Mesenchymal stem cell (in vitro differentiated cells and primary cell): ENCODE measurements around the gene TMCO4.
A peak's percentile ranks its signal among the peaks of the same experiment; 100 is the strongest.

Experiments
- DNase-seq: peaks from one replicate; pipeline ENCODE4 v3.0.0-alpha.2; 2013
- H2AFZ ChIP-seq: one replicate; pipeline ENCODE4 v1.6.1; 2013; ENCODE audit warnings: low read depth, mild to moderate bottlenecking, control low read depth, inconsistent platforms, low read length, moderate library complexity
- H2AK5ac ChIP-seq: 2 replicates; pipeline ENCODE4 v1.6.1; 2013; ENCODE audit warnings: low read length, moderate library complexity, mild to moderate bottlenecking, inconsistent platforms; ENCODE audit not compliant: severe bottlenecking
- H2BK120ac ChIP-seq: one replicate; pipeline ENCODE4 v1.6.1; 2013; ENCODE audit warnings: low read depth, mild to moderate bottlenecking, inconsistent platforms, low read length, moderate library complexity
- H2BK12ac ChIP-seq, 2 experiments: one replicate each; pipeline ENCODE4 v1.6.1; 2013; ENCODE audit warnings: inconsistent platforms in 2 of 2, low read length in 2 of 2, mild to moderate bottlenecking in 2 of 2, moderate library complexity in 2 of 2, control low read depth in 1 of 2
- H2BK15ac ChIP-seq: one replicate; pipeline ENCODE4 v1.6.1; 2013; ENCODE audit warnings: mild to moderate bottlenecking, low read depth, inconsistent platforms; ENCODE audit not compliant: poor library complexity, severe bottlenecking
- H2BK5ac ChIP-seq: 2 replicates; pipeline ENCODE4 v1.6.1; 2013; ENCODE audit warnings: low read depth, mild to moderate bottlenecking, low read length, control low read depth, inconsistent platforms; ENCODE audit not compliant: poor library complexity, severe bottlenecking
- H3K14ac ChIP-seq, 2 experiments: one replicate each; pipeline ENCODE4 v1.6.1; 2013; ENCODE audit warnings: inconsistent platforms in 2 of 2, low read length in 2 of 2, control low read depth in 1 of 2, mild to moderate bottlenecking in 1 of 2, moderate library complexity in 1 of 2
- H3K18ac ChIP-seq, 2 experiments: one replicate each; pipeline ENCODE4 v1.6.1; 2013; ENCODE audit warnings: inconsistent platforms in 2 of 2, low read length in 2 of 2, control low read depth in 1 of 2, low read depth in 1 of 2, mild to moderate bottlenecking in 1 of 2
- H3K23ac ChIP-seq, 2 experiments: one replicate each; pipeline ENCODE4 v1.6.1; 2013; ENCODE audit warnings: inconsistent platforms in 2 of 2, low read length in 2 of 2, mild to moderate bottlenecking in 2 of 2, moderate library complexity in 2 of 2, control low read depth in 1 of 2
- H3K27ac ChIP-seq: 2 replicates; pipeline ENCODE4 v1.5.1; 2013; ENCODE audit warnings: mild to moderate bottlenecking, moderate library complexity, low read length, control low read depth, inconsistent platforms; ENCODE audit not compliant: poor library complexity, severe bottlenecking
- H3K27me3 ChIP-seq, 2 experiments: 2 replicates each; pipeline versions ENCODE4 v1.6.1 to v1.7.0; 2013; ENCODE audit warnings: low read length in 2 of 2, mild to moderate bottlenecking in 2 of 2, moderate library complexity in 2 of 2, control low read depth in 1 of 2, inconsistent platforms in 1 of 2; ENCODE audit not compliant: control insufficient read depth in 1 of 2, insufficient read depth in 1 of 2
- H3K36me3 ChIP-seq, 2 experiments: 2 replicates each; pipeline versions ENCODE4 v1.6.1 to v1.7.0; 2013; ENCODE audit warnings: low read length in 2 of 2, control low read depth in 1 of 2, inconsistent platforms in 1 of 2, low read depth in 1 of 2, mild to moderate bottlenecking in 1 of 2; ENCODE audit not compliant: insufficient read depth in 2 of 2, control insufficient read depth in 1 of 2
- H3K4ac ChIP-seq, 2 experiments: one replicate each; pipeline ENCODE4 v1.6.1; 2013; ENCODE audit warnings: inconsistent platforms in 2 of 2, low read length in 2 of 2, mild to moderate bottlenecking in 2 of 2, moderate library complexity in 2 of 2, control low read depth in 1 of 2, low read depth in 1 of 2
- H3K4me1 ChIP-seq: 2 replicates; pipeline ENCODE4 v1.6.1; 2013; ENCODE audit warnings: low read depth, low read length, control low read depth; ENCODE audit not compliant: control insufficient read depth, insufficient read depth
- H3K4me2 ChIP-seq: 2 replicates; pipeline ENCODE4 v1.6.1; 2013; ENCODE audit warnings: low read length, mild to moderate bottlenecking, inconsistent platforms; ENCODE audit not compliant: poor library complexity, severe bottlenecking
- H3K4me3 ChIP-seq, 2 experiments: 2 replicates each; pipeline versions ENCODE4 v1.5.1 to v1.7.0; 2013; ENCODE audit warnings: low read length in 2 of 2, mild to moderate bottlenecking in 2 of 2, control low read depth in 1 of 2, low read depth in 1 of 2; ENCODE audit not compliant: insufficient read depth in 1 of 2
- H3K79me1 ChIP-seq: replicated peaks from 2 replicates; pipeline ENCODE4 v1.6.1; 2013; ENCODE audit warnings: mild to moderate bottlenecking, control low read depth, low read length, inconsistent platforms; ENCODE audit not compliant: poor library complexity, severe bottlenecking
- H3K9ac ChIP-seq: 2 replicates; pipeline ENCODE4 v1.7.0; 2013; ENCODE audit warnings: mild to moderate bottlenecking, low read length, moderate library complexity
- H3K9me3 ChIP-seq: 2 replicates; pipeline ENCODE4 v1.7.0; 2013; ENCODE audit warnings: mild to moderate bottlenecking, low read length; ENCODE audit not compliant: control insufficient read depth
- H4K8ac ChIP-seq: one replicate; pipeline ENCODE4 v1.6.1; 2013; ENCODE audit warnings: inconsistent platforms, mild to moderate bottlenecking, low read length, moderate library complexity
- H4K91ac ChIP-seq: one replicate; pipeline ENCODE4 v1.6.1; 2013; ENCODE audit warnings: mild to moderate bottlenecking, low read length, inconsistent platforms
- WGBS: methylation state at CpG from one replicate; pipeline ENCODE4 v1.1.7; 2013; ENCODE audit warnings: mixed read lengths; 5-methylcytosine and 5-hydroxymethylcytosine counted together

Gene TMCO4

GRCh38 chr1:19845555-19845954 is 45.8 kb upstream of the TMCO4 start:
- H2BK15ac ChIP-seq: no peak overlapping the region
- H3K36me3 ChIP-seq: no peaks in the 10 kb centered on the region
- H3K4me2 ChIP-seq: no peak overlapping the region
- no peak overlapping the region for H3K18ac ChIP-seq
- no peak overlapping the region for H4K91ac ChIP-seq
- H3K27me3 ChIP-seq: peaks cover 0 to 11% of the 10 kb centered on the region in 2 experiments
- no peak overlapping the region for H3K23ac ChIP-seq
- H3K9ac ChIP-seq: no peak overlapping the region
- 94% methylated on average over 5 of the region's 8 CpGs for WGBS
- no peaks in the 10 kb centered on the region for H3K79me1 ChIP-seq
- H3K27ac ChIP-seq: no peak overlapping the region
- DNase-seq: no peak
- no peak overlapping the region for H3K4ac ChIP-seq
- H3K4me1 ChIP-seq: no peaks in the 10 kb centered on the region
- no peaks in the 10 kb centered on the region for H3K9me3 ChIP-seq
- H2BK5ac ChIP-seq: no peak overlapping the region
- H2AFZ ChIP-seq: no peak overlapping the region
- no peak overlapping the region for H3K14ac ChIP-seq
- H2BK120ac ChIP-seq: no peak overlapping the region
- no peak overlapping the region for H4K8ac ChIP-seq
- no peak overlapping the region for H2BK12ac ChIP-seq
- no peak overlapping the region for H3K4me3 ChIP-seq
- H2AK5ac ChIP-seq: no peak overlapping the region

- Histone ChIP-seq H3K23ac (no peak overlapping the region), H2AK5ac (no peak overlapping the region), H3K4me1 (no peaks in the 10 kb centered on the region), H2AFZ (no peak overlapping the region), H4K8ac (no peak overlapping the region), H3K9ac (peak overlapping the region; percentile 30), H3K27me3 (peaks cover 0 to 11% of the 10 kb centered on the region in 2 experiments), H3K4me2 (no peak overlapping the region), H2BK12ac (no peak overlapping the region), H3K27ac (no peak overlapping the region), H3K14ac (no peak overlapping the region), H3K36me3 (no peaks in the 10 kb centered on the region), H4K91ac (no peak overlapping the region), H2BK5ac (no peak overlapping the region), H3K18ac (no peak overlapping the region), H2BK15ac (no peak overlapping the region), H2BK120ac (no peak overlapping the region), H3K4me3 (no peak overlapping the region), H3K9me3 (no peaks in the 10 kb centered on the region), H3K79me1 (no peaks in the 10 kb centered on the region), H3K4ac (no peak overlapping the region)
- DNase-seq: no peak
- 70% methylated on average over 10 of the region's 11 CpGs for WGBS
These were observed 45.2 kb upstream of the TMCO4 start for GRCh38 chr1:19844731-19845495.

GRCh38 chr1:19840228-19840627 is 40.5 kb upstream of the TMCO4 start:
- Histone ChIP-seq H2BK5ac (no peak overlapping the region), H3K36me3 (no peaks in the 10 kb centered on the region), H4K8ac (no peak overlapping the region), H2BK12ac (no peak overlapping the region), H3K79me1 (no peaks in the 10 kb centered on the region), H3K4me2 (no peak overlapping the region), H4K91ac (no peak overlapping the region), H3K23ac (no peak overlapping the region), H2AFZ (no peak overlapping the region), H3K27ac (no peak overlapping the region), H3K4me3 (no peak overlapping the region), H3K27me3 (no peaks in the 10 kb centered on the region), H3K14ac (no peak overlapping the region), H2BK15ac (no peak overlapping the region), H2BK120ac (no peak overlapping the region), H3K4ac (no peak overlapping the region), H2AK5ac (no peak overlapping the region), H3K9me3 (no peaks in the 10 kb centered on the region), H3K4me1 (no peaks in the 10 kb centered on the region), H3K9ac (no peak overlapping the region), H3K18ac (no peak overlapping the region)
- no peak for DNase-seq

- Histone ChIP-seq H3K14ac (no peak overlapping the region), H4K91ac (no peak overlapping the region), H2BK120ac (no peak overlapping the region), H3K9ac (no peak overlapping the region), H2BK12ac (no peak overlapping the region), H3K9me3 (no peaks in the 10 kb centered on the region), H3K4me1 (no peaks in the 10 kb centered on the region), H3K23ac (no peak overlapping the region), H2AFZ (no peak overlapping the region), H3K4ac (no peak overlapping the region), H3K79me1 (no peaks in the 10 kb centered on the region), H4K8ac (no peak overlapping the region), H3K4me3 (no peak overlapping the region), H3K4me2 (no peak overlapping the region), H3K27me3 (no peaks in the 10 kb centered on the region), H3K18ac (no peak overlapping the region), H2BK5ac (no peak overlapping the region), H2AK5ac (no peak overlapping the region), H3K36me3 (no peaks in the 10 kb centered on the region), H3K27ac (no peak overlapping the region), H2BK15ac (no peak overlapping the region)
- WGBS: 83% methylated on average over 1 of the region's 2 CpGs
- DNase-seq: no peak
These were observed 38.1 kb upstream of the TMCO4 start for GRCh38 chr1:19837866-19838265.
